Calu3 (cell line): Measurements from ENCODE around the gene NUBP1. TPM values are rescaled to one million over a fixed set of nuclear protein-coding genes. Genes with fewer than 3 reads are reported as not detected.

Experiments
- BruUV-seq: library from RNA; stranded (reverse); fragments of 400-500 nt; replicated peaks from 2 replicates; lab custom pipeline; 2021; lab: Mats Ljungman, UMichigan
- CTCF ChIA-PET: fragments of 300-600 bp; sonication (Branson Sonifier 250); formaldehyde crosslinking; loops from one replicate; lab custom pipeline; 2022; ENCODE audit warnings: antibody characterized with exemption; lab: Charles Lee
- DNase-seq: peaks from one replicate; pipeline ENCODE4 v3.0.0; 2022
- H3K27ac Mint-ChIP-seq: one replicate; pipeline ENCODE4 v1.8.0; 2022; ENCODE audit warnings: mixed read lengths; ENCODE audit not compliant: unreplicated experiment
- H3K27me3 Mint-ChIP-seq: one replicate; pipeline ENCODE4 v1.8.0; 2022; ENCODE audit warnings: mixed read lengths; ENCODE audit not compliant: unreplicated experiment
- H3K36me3 Mint-ChIP-seq: one replicate; pipeline ENCODE4 v1.8.0; 2022; ENCODE audit warnings: mild to moderate bottlenecking, moderate library complexity, mixed read lengths; ENCODE audit not compliant: insufficient read depth, unreplicated experiment
- H3K4me1 Mint-ChIP-seq: one replicate; pipeline ENCODE4 v1.8.0; 2022; ENCODE audit warnings: mild to moderate bottlenecking, low read depth, mixed read lengths; ENCODE audit not compliant: unreplicated experiment
- H3K4me3 Mint-ChIP-seq: one replicate; pipeline ENCODE4 v1.8.0; 2022; ENCODE audit warnings: mild to moderate bottlenecking, low read depth, moderate library complexity, mixed read lengths; ENCODE audit not compliant: unreplicated experiment
- H3K9me3 Mint-ChIP-seq: one replicate; pipeline ENCODE4 v1.8.0; 2022; ENCODE audit warnings: low read depth, mixed read lengths; ENCODE audit not compliant: unreplicated experiment
- intact Hi-C: fragments of 100-400 bp; cut with micrococcal nuclease; formaldehyde crosslinking; loops from one replicate; pipeline ENCODE4 v1.10.0; 2022; ENCODE audit not compliant: unreplicated experiment
- total RNA-seq: library from RNA; stranded (reverse); gene quantifications from 2 replicates; pipeline ENCODE4 v1.2.3, GENCODE V29; 2022
- TF ChIP-seq, protein P1 (sequence below): fragments of 200-600 bp; IDR thresholded peaks from one replicate; pipeline ENCODE4 v1.8.0; 2022; ENCODE audit warnings: antibody characterized with exemption; ENCODE audit not compliant: unreplicated experiment

NUBP1 gene
- total RNA-seq, 1 experiment from 2014 or later: 35.9 TPM

DNA sequence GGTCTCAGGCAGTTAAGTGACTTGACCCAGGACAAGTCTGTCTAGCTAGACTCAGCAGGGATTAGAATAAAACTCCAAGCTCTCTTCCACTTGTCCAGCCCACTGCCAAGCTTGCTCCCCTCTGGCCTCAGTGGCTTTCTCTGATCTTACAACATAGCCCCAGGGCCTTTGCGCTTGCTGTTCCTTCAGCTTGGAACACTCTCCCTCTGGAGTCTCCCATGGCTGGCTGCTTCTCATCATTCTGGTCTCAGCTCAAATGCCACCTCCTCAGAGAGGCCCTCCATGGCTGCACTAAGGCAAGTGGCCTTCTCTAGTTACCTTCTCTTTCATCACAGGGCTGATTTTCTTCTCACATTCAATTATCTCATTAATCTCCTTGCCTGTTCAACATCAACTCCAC lies 73.9 kb downstream of the NUBP1 start:
- no peak overlapping the region for H3K27ac Mint-ChIP-seq
- no peak for DNase-seq
- BruUV-seq: no TSS peak
- no peaks in the 10 kb centered on the region for H3K27me3 Mint-ChIP-seq
- H3K9me3 Mint-ChIP-seq: no peaks in the 10 kb centered on the region
- intact Hi-C loops: no loop called here
- CTCF ChIA-PET: interaction anchor here (1.3 kb wide), 2 partner anchors 14 to 54 kb away, joined by 4 to 5 read pairs; no protein-coding TSS in a partner anchor
- TF ChIP-seq, protein P1, sequence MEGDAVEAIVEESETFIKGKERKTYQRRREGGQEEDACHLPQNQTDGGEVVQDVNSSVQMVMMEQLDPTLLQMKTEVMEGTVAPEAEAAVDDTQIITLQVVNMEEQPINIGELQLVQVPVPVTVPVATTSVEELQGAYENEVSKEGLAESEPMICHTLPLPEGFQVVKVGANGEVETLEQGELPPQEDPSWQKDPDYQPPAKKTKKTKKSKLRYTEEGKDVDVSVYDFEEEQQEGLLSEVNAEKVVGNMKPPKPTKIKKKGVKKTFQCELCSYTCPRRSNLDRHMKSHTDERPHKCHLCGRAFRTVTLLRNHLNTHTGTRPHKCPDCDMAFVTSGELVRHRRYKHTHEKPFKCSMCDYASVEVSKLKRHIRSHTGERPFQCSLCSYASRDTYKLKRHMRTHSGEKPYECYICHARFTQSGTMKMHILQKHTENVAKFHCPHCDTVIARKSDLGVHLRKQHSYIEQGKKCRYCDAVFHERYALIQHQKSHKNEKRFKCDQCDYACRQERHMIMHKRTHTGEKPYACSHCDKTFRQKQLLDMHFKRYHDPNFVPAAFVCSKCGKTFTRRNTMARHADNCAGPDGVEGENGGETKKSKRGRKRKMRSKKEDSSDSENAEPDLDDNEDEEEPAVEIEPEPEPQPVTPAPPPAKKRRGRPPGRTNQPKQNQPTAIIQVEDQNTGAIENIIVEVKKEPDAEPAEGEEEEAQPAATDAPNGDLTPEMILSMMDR: no peak
- no peaks in the 10 kb centered on the region for H3K4me1 Mint-ChIP-seq
- H3K4me3 Mint-ChIP-seq: no peak overlapping the region
- no peaks in the 10 kb centered on the region for H3K36me3 Mint-ChIP-seq

DNA sequence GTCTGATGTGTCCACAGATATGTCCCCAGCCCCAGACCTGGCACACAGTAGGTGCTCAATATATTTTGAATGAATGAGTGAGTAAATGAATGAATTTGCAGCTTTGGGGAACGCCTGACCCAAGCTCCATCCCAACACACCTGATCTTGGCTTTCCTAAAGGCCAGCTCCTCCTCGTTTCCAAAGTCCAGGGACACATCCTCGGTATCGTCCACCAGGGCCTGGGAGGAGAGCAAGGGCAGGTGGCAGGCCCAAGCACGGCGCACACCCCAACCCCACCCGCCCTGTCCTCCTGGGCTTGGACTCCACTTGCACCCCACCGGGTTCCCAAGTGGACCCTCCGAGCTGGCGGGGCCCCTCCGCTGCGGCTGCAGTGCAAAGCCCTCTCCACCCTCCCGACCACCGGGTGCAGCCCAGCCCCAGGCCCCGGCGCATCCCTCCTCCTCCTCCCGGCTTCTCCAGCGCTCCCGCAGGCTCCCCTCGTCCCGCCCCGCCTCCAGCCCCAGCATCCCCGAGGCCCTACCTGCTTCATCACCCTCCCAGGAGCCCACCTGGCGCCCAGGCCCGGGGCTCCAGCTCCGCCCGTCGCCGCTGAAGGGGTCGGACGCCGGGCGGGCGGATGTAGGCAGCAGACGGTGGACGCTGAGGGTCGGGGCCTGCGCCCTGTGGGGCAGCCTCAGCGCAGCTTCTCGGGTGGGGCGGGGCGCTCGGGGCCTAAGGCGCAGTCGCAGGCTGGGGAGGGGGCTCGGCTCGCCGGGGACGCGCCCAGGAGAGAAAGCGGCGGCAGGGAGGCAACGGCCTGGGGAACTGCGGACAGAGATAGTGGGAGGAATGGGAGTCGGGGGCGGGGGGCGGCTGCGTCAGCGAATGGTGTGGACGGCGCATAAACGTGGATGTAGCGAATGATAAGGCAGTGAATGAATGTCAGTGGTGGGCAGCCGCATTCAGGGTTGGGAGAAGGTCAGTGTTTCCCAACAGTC lies 74.6 kb downstream of the NUBP1 start, which contains the start of gene TVP23A:
Gene TVP23A (minus strand): TSS at position 832 of the 979 bp plus-strand sequence. CDS start 301 bp downstream, at position 531.
- no peaks in the 10 kb centered on the region for H3K36me3 Mint-ChIP-seq
- TF ChIP-seq, protein P1: no peak
- intact Hi-C loops: no loop called here
- no peak within 1 kb of the TSS for H3K4me3 Mint-ChIP-seq
- no peak within 1 kb of the TSS for H3K27ac Mint-ChIP-seq
- no peak for DNase-seq
- BruUV-seq: no TSS peak
- CTCF ChIA-PET: interaction anchor here (1.3 kb wide), 1 partner anchor 14 kb away, joined by 5 read pairs; no protein-coding TSS in a partner anchor
- no peaks in the 10 kb centered on the region for H3K27me3 Mint-ChIP-seq
- no peaks in the 10 kb centered on the region for H3K9me3 Mint-ChIP-seq
- no peaks in the 10 kb centered on the region for H3K4me1 Mint-ChIP-seq

Other genes with a start within 250 kb of the NUBP1 start
- gene EMP2, start 163.2 kb upstream of the NUBP1 start, total RNA-seq: 65.9 and 73.9 TPM in 2 replicates
- not detected in 2 replicates for gene TEKT5, start 48.9 kb upstream of the NUBP1 start, total RNA-seq
- gene TVP23A, start 75.0 kb downstream of the NUBP1 start, total RNA-seq: 0.21 TPM in 1 of 2 replicates, not detected in the other
- 16.3 and 22.4 TPM in 2 replicates for gene CIITA, start 133.4 kb downstream of the NUBP1 start, total RNA-seq
- 32.3 and 40.3 TPM in 2 replicates for gene DEXI, start 198.6 kb downstream of the NUBP1 start, total RNA-seq
- 33.0 and 37.5 TPM in 2 replicates for gene CLEC16A, start 200.7 kb downstream of the NUBP1 start, total RNA-seq